Measurements from ENCODE around the gene NHLRC4. TPM values are rescaled to one million over a fixed set of nuclear protein-coding genes. Genes with fewer than 3 reads are reported as not detected.

The NHLRC4 gene
- total and polyA plus RNA-seq, 2 donors (not counting 1 experiment from before 2014, with no cell fraction given), result 2.2 to 4.2 TPM

DNA sequence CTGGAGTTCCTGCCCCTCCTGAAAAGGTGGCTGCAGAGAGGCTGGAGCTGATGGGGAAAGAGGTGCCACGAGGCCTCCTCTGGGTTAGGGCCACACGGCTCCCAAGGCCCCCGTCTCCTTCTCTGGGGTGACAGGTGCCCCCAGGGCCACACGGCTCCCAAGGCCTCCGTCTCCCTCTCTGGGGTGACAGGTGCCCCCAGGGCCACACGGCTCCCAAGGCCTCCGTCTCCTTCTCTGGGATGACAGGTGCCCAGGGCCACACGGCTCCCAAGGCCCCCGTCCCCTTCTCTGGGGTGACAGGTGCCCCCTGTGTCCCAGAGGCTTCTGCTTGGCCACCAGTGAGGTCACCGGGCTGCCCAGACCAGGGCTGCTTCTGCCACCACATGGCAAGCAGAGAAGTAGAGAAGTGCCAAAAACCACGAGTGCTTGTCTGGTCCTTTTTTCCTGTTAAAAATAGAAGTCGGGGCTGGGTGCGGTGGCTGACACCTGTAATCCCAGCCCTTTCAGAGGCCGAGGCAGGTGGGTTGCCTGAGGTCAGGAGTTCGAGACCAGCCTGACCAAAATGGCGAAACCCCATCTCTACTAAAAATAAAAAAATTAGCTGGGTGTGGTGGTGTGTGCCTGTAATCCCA lies 35.2 kb upstream of the NHLRC4 start:
- WGBS (ENCODE audit: insufficient coverage), result 93% methylated on average over 9 of the region's 16 CpGs
- H3K27me3 ChIP-seq (replicated peaks in 1 of 4; ENCODE audit: control extremely low read depth in 1 of 4, control insufficient read depth in 3 of 4, insufficient read depth in 4 of 4, low read length in 3 of 4), result no peaks in the 10 kb centered on the region
- DNase-seq (no peak), ATAC-seq (ENCODE audit: low read depth) (no peak)
- intact Hi-C loops (cut with micrococcal nuclease), result no loop called here
- no peak overlapping the region for H3K4me3 ChIP-seq (ENCODE audit: control extremely low read depth in 1 of 5, extremely low read depth in 1 of 5, insufficient read depth in 1 of 5, low read depth in 2 of 5, low read length in 4 of 5)
- ChIA-PET CTCF (no interaction called here), POLR2A (no interaction called here)
- peaks cover 73% of the 10 kb centered on the region for H4K20me1 ChIP-seq (ENCODE audit: control insufficient read depth, insufficient read depth, low read length, poor library complexity, severe bottlenecking)
- H3K27ac ChIP-seq (ENCODE audit: low read length in 2 of 2), result no peak overlapping the region
- Mint-ChIP-seq H3K9me3 (ENCODE audit: insufficient read depth) (no peaks in the 10 kb centered on the region), H3K27ac (no peak overlapping the region), H3K27me3 (no peaks in the 10 kb centered on the region), H3K4me1 (peaks cover 19% of the 10 kb centered on the region), H3K4me3 (no peak overlapping the region)
- H3K79me2 ChIP-seq (ENCODE audit: control insufficient read depth, insufficient read depth, low read length), result peaks cover 82% of the 10 kb centered on the region
- no peak for TF ChIP-seq EZH2 (IDR thresholded peaks at IDR 0.05; ENCODE audit: borderline replicate concordance, insufficient read depth, low read depth, low read length, poor library complexity, severe bottlenecking)
- TF ChIP-seq, protein P1, sequence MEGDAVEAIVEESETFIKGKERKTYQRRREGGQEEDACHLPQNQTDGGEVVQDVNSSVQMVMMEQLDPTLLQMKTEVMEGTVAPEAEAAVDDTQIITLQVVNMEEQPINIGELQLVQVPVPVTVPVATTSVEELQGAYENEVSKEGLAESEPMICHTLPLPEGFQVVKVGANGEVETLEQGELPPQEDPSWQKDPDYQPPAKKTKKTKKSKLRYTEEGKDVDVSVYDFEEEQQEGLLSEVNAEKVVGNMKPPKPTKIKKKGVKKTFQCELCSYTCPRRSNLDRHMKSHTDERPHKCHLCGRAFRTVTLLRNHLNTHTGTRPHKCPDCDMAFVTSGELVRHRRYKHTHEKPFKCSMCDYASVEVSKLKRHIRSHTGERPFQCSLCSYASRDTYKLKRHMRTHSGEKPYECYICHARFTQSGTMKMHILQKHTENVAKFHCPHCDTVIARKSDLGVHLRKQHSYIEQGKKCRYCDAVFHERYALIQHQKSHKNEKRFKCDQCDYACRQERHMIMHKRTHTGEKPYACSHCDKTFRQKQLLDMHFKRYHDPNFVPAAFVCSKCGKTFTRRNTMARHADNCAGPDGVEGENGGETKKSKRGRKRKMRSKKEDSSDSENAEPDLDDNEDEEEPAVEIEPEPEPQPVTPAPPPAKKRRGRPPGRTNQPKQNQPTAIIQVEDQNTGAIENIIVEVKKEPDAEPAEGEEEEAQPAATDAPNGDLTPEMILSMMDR (IDR thresholded peaks at IDR 0.05), result no peak
- H3K4me2 ChIP-seq (replicated peaks; ENCODE audit: low read depth, low read length, poor library complexity, severe bottlenecking), result no peak overlapping the region
- H2AFZ ChIP-seq (ENCODE audit: insufficient read depth, low read depth, low read length, poor library complexity, severe bottlenecking), result no peak overlapping the region
- H3K36me3 ChIP-seq (replicated peaks in 1 of 2; ENCODE audit: control extremely low read depth in 1 of 2, control insufficient read depth in 1 of 2, extremely low read depth in 1 of 2, insufficient read depth in 2 of 2, low read length in 1 of 2), result no peaks in the 10 kb centered on the region
- H3K9me3 ChIP-seq (ENCODE audit: control extremely low read depth in 1 of 3, control insufficient read depth in 2 of 3, insufficient read depth in 1 of 3, low read length in 2 of 3), result no peaks in the 10 kb centered on the region
- peaks cover 14 to 25% of the 10 kb centered on the region in 2 donors for H3K4me1 ChIP-seq (ENCODE audit: control insufficient read depth in 2 of 2, insufficient read depth in 2 of 2, low read length in 2 of 2)
- no peak overlapping the region for H3K9ac ChIP-seq (ENCODE audit: low read length)

- Mint-ChIP-seq H3K9me3 (ENCODE audit: insufficient read depth) (no peaks in the 10 kb centered on the region), H3K4me3 (no peak overlapping the region), H3K27me3 (no peaks in the 10 kb centered on the region), H3K27ac (no peak overlapping the region), H3K4me1 (peaks cover 17% of the 10 kb centered on the region)
- Histone ChIP-seq H3K9me3 (ENCODE audit: control extremely low read depth in 1 of 3, control insufficient read depth in 2 of 3, insufficient read depth in 1 of 3, low read length in 2 of 3) (no peaks in the 10 kb centered on the region), H3K27ac (ENCODE audit: low read length in 2 of 2) (no peak overlapping the region), H2AFZ (ENCODE audit: insufficient read depth, low read depth, low read length, poor library complexity, severe bottlenecking) (no peak overlapping the region), H3K36me3 (replicated peaks in 1 of 2; ENCODE audit: control extremely low read depth in 1 of 2, control insufficient read depth in 1 of 2, extremely low read depth in 1 of 2, insufficient read depth in 2 of 2, low read length in 1 of 2) (peaks cover 0 to 2% of the 10 kb centered on the region in 2 experiments), H3K79me2 (ENCODE audit: control insufficient read depth, insufficient read depth, low read length) (peaks cover 87% of the 10 kb centered on the region), H4K20me1 (ENCODE audit: control insufficient read depth, insufficient read depth, low read length, poor library complexity, severe bottlenecking) (peaks cover 76% of the 10 kb centered on the region), H3K4me2 (replicated peaks; ENCODE audit: low read depth, low read length, poor library complexity, severe bottlenecking) (no peak overlapping the region), H3K9ac (ENCODE audit: low read length) (no peak overlapping the region), H3K27me3 (replicated peaks in 1 of 4; ENCODE audit: control extremely low read depth in 1 of 4, control insufficient read depth in 3 of 4, insufficient read depth in 4 of 4, low read length in 3 of 4) (no peaks in the 10 kb centered on the region), H3K4me3 (ENCODE audit: control extremely low read depth in 1 of 5, extremely low read depth in 1 of 5, insufficient read depth in 1 of 5, low read depth in 2 of 5, low read length in 4 of 5) (no peak overlapping the region), H3K4me1 (ENCODE audit: control insufficient read depth in 2 of 2, insufficient read depth in 2 of 2, low read length in 2 of 2) (peaks cover 10 to 18% of the 10 kb centered on the region in 2 donors)
- CTCF ChIA-PET, result no interaction called here
- no peak for DNase-seq
- TF ChIP-seq EZH2 (IDR thresholded peaks at IDR 0.05; ENCODE audit: borderline replicate concordance, insufficient read depth, low read depth, low read length, poor library complexity, severe bottlenecking), result no peak
- TF ChIP-seq, protein P1 (IDR thresholded peaks at IDR 0.05), result no peak
- intact Hi-C loops (cut with micrococcal nuclease), result no loop called here
- no peak for ATAC-seq (ENCODE audit: low read depth)
- 97% methylated on average over 30 of the region's 30 CpGs for WGBS (ENCODE audit: insufficient coverage)
- POLR2A ChIA-PET, result interaction anchor here (0.7 kb wide), 1 partner anchor 61 kb away, joined by 3 read pairs; no protein-coding TSS in a partner anchor
Measured at GRCh38 chr16:533391-534123, 33.2 kb upstream of the NHLRC4 start.
